ENCODE results near the gene NUCB1.

Gene NUCB1

GRCh38 chr19:48959341-48960239 is 59.5 kb downstream of the NUCB1 start:
- TF ChIP-seq CTCF (conservative IDR thresholded peaks at IDR 0.05; ENCODE audit: control insufficient read depth, insufficient read depth, low read depth, low read length) = no peak
- no peak for DNase-seq (ENCODE audit: low read depth)
- H3K4me3 ChIP-seq (ENCODE audit: control insufficient read depth, low read depth, low read length) = no peak overlapping the region

GRCh38 chr19:48961051-48961649 is 61.0 kb downstream of the NUCB1 start:
- TF ChIP-seq CTCF (conservative IDR thresholded peaks at IDR 0.05; ENCODE audit: control insufficient read depth, insufficient read depth, low read depth, low read length) = no peak
- H3K4me3 ChIP-seq (ENCODE audit: control insufficient read depth, low read depth, low read length) = no peak overlapping the region
- peak; percentile 20 for DNase-seq (ENCODE audit: low read depth)

GRCh38 chr19:48961673-48962028 is 61.5 kb downstream of the NUCB1 start:
- no peak for DNase-seq (ENCODE audit: low read depth)
- no peak overlapping the region for H3K4me3 ChIP-seq (ENCODE audit: control insufficient read depth, low read depth, low read length)
- no peak for TF ChIP-seq CTCF (conservative IDR thresholded peaks at IDR 0.05; ENCODE audit: control insufficient read depth, insufficient read depth, low read depth, low read length)

GRCh38 chr19:48962029-48962848 is 62.1 kb downstream of the NUCB1 start:
- no peak overlapping the region for H3K4me3 ChIP-seq (ENCODE audit: control insufficient read depth, low read depth, low read length)
- peak; percentile 31 for DNase-seq (ENCODE audit: low read depth)
- TF ChIP-seq CTCF (conservative IDR thresholded peaks at IDR 0.05; ENCODE audit: control insufficient read depth, insufficient read depth, low read depth, low read length) = no peak

GRCh38 chr19:48962849-48963165 is 62.7 kb downstream of the NUCB1 start:
- no peak overlapping the region for H3K4me3 ChIP-seq (ENCODE audit: control insufficient read depth, low read depth, low read length)

More at GRCh38 chr19:48962849-48963165, 62.7 kb downstream of the NUCB1 start:
- TF ChIP-seq CTCF (conservative IDR thresholded peaks at IDR 0.05; ENCODE audit: control insufficient read depth, insufficient read depth, low read depth, low read length) = no peak
- DNase-seq (ENCODE audit: low read depth) = no peak
